HG03520 (cell line): ENCODE results near the gene MEIS2.

ENCODE experiments used
- ATAC-seq: cut with Tn5 transposase; IDR thresholded peaks from one replicate; pipeline ENCODE4 v1.9.1; 2021; ENCODE audit warnings: mild to moderate bottlenecking, moderate library complexity; ENCODE audit not compliant: unreplicated experiment

The MEIS2 gene

DNA sequence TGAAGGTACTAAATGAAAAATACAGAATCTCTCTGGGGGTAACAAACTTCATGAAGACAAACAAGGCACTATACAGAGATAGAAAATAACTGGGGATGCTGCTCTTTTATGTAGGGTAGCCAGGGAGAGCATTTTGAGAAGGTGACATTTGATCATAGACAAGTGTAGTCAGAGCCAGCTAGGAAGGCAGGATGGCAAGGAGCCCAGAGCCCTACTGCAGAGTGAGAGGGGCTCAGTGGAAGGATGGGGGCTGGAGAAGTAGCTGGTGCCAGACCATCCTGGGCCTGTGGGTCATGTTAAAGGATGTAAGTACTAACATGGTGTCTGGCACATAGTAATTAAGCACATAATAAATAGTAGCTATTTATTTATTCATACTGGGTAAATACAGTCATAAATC is 133.6 kb downstream of the MEIS2 start:
- ATAC-seq = no peak

DNA sequence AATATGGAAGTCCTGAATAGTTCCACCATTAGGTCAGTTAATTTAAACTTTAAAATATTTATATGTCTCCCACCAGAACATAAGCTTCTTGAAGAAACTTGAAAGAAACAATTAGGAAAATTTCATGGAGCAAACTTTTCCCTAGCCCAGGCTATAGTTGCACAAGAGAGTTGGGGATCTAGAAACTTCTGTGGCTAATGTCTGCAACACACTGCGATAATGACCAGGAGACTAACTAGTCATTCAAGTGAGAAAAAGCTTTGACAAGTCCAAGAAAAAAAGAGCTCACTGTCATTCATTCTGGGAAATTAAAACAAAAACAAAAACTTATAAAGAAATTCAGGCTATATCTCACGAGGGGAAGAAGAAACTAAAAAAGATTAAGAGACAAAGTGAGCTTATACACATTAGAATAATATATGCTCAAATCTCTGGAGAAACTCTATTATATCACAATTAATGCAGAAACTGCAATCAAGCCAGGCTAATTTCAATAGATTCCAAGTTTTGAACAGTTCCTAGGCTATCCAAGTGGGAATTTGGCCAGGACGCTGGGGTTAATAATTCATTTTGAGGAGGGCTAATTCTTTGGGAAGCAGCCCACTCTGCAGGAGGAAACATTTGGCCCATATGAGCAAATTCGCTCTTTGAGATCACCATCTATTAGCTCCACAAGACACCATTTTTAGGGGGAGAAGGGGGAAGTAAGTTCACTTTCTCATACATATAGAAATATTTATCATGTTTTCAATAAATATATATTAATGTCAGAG is 134.6 kb downstream of the MEIS2 start:
- no peak for ATAC-seq

DNA sequence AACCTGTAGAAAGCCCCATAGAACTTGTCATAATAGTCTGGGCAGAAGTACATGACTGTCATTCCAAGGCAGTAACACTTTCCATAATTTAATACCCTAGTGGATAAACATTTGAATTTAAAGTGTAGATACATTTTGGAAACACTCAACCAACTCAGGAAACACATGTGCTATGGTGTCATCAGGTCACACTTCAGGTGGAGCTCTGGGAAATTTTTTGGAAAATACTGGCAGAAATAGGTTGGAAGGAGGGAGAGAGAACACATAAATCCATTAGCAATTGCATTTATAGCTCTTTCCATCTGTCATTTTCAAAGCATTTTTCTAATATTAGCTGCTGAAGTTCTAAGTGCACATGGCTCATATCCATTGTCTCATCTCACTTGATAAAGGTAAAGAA is 135.7 kb downstream of the MEIS2 start:
- no peak for ATAC-seq

DNA sequence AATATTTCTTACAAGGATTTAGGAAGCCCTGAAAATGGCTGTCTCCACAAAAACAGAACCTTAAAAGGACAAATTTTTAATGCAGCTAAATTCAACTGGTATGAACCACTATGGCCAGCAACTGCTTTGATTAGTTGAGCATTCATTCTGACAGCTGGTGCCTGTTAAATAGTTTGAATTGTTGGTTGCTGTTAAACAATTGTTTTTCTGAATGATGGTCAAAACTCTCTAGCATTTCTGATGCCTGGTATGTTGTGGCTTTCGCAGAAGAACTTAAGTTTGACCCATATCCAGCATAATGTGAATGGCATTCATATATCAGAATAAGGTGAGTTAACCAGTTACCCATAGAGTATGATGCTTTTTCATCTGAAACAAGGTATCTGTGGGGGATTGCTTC is 138.4 kb downstream of the MEIS2 start:
- no peak for ATAC-seq

DNA sequence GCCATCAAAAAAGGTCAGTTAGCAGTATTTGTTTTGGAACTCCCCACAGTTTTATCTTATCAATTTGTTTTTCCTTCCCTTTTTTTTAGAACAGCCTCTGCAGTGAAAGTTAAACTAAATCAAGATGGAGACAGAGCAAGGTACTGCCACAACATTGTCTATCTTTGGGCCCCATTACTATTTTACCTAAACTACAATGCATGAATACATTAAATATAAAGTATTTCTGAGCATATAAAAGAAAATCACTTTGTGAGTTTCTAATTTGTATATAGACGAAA is 139.5 kb downstream of the MEIS2 start:
- no peak for ATAC-seq

DNA sequence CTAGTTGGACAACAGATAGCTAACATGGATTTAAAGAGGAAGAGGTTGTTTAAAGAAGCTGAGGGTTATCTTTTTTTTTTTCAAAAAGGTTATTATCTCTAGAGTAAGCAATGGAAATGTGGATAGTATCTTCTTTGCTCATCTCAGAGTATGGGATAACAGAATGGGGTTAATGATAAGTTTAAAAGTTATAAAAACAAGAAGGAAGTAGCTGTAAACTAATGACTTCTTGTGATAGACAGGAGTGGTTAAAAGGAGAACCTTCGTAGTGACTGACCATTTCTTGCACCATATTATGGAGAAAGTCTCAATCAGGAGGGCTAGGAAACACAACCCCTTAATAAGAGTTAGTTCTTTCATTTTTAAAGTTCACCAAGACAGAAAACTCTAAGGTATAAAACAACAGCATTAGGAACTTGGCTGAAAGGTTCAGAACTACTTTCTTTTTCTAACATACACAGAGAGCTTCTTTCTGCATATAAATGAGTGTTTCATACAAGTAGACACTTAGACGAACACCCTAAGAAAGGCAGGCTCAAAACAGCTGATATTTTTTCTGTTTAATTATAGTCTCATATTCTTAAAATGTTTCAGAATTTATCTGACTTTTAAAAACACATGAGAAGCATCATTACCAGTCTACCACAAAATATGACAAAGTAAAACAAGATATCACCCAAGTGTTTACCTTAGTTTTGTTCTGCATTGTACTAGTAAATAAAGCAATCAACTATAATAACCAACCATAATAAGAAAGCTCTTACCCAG is 140.0 kb downstream of the MEIS2 start:
- no peak for ATAC-seq

DNA sequence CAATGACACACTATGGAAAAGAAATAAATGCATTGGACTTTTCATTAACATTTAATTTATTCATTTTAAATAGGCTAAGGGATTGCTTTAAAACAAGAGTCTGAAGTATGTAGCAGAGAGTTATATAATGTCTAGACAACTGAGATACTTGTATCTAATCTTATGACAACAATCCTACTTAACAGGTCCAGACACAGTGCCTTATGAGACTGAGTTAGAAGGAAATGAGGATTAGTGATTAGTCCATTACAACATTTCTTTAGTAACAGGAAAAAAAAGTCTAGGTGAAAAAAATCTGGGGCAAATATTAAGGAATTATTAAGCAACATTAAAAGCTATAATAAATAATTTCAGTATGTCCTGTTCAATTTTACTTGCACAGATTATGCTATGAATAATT is 140.6 kb downstream of the MEIS2 start:
- ATAC-seq = no peak

DNA sequence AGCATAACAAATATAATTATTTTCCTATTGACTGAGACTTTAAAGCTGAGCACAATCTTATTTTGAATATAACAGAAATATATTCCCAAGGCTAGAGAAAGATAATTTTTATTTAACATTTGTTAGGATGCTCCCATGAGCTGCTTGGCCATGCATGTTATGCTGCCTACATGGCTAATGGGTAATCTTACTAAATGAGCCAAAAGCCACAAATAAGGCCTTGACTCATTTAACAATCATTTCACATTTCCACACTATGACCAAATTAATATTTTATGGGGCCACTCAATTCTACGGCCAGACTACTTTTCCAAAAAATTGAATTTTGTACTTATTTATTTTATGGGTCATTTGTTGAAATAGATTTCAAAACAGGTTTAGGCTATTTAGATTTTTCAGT is 141.7 kb downstream of the MEIS2 start:
- ATAC-seq = no peak

DNA sequence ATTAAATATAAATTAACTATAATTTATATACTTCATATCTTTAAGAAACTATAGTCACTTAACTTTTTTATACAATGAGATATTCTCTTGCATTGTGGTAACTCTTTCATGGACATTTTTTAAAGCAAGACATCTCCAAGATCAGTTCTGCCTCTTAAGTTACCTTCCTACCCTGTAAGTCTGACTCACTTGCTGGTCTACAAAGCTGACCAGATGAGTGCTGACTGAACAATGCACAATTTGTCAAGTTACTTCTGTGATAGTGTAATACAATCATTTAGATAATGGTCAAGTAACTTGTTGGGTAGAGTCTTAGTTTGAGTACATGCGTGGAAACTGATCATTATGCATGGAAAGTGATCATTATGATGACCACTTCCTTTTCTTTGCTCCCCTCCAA is 145.9 kb downstream of the MEIS2 start:
- no peak for ATAC-seq

DNA sequence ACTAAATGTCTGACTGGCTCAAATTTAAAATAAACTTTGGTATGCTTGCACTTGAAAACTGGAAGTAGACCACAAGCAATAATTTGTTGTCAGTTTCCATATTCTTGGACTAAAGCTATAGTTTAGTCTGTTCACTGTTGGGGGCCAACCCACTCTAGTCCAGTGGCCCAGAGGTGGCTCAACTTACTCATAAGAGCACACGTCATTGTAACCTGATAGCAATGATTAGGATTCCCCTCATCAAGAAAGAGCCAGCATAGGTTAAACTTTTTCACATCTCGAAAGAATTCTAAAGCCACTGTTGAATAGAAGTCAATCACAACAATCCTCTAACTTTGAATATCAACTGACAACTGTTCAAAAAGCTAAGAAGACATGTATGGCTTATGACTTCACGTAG is 147.0 kb downstream of the MEIS2 start:
- no peak for ATAC-seq

DNA sequence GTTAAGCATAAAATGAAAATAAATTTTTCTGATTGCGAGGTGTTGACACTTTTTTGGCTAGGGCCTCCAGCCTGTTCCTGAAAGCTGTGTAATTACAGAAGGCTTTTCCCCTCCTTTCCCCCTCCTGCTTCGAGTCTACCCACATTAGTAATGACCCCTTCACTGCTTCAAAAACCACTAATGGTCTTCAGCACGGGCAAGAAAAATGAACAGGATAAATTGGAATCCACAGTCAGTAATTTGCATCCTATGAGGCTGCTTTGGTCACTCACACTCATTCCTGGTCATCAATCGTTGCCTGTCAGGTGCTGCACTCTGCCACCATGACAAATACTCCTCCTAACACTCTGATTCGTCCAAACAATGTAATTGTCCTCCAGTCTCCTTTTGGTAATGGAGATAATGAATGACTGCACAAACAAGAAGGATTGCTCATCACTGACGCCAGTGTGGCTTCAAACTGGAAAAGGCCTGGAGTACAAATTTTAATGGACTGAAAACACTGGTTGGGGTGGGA is 148.6 kb downstream of the MEIS2 start:
- no peak for ATAC-seq

DNA sequence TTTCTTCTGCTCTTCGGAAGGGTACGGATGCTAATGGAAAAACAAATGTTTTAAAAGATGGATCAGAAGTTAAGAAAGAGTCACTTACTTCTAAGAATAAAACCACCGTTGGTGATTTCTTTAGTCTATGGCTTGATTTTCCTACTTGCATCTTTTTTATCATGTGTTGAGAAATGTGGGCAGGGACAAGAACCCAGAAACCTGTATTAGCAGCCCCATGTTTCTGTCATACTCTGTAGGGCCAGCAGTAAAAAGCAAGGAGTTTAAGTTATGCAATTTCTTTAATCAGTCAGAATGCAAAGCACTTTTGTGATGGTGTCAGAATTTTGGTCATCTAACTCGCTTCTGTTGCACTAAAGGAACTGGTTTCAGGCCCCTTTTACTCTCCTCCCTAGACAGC is 150.0 kb downstream of the MEIS2 start:
- no peak for ATAC-seq

DNA sequence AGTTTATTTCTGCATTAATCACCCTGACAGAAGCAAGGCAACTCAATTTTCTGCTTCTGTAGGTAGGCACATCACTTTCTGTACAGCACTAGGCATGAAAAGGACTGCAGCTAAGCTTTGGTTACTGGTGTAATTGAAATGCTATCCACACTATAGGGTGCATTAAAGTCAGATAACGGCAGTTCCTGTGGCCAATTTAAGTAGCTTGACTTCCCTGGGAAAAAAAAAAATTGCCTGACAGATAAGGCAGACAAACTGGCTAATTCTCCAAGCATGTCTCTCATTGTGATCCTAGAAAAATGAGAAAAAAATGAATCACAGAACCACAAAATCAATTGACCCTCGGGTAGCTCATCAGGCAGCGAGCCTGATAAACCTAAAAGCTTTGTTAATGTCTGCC is 151.4 kb downstream of the MEIS2 start:
- no peak for ATAC-seq

DNA sequence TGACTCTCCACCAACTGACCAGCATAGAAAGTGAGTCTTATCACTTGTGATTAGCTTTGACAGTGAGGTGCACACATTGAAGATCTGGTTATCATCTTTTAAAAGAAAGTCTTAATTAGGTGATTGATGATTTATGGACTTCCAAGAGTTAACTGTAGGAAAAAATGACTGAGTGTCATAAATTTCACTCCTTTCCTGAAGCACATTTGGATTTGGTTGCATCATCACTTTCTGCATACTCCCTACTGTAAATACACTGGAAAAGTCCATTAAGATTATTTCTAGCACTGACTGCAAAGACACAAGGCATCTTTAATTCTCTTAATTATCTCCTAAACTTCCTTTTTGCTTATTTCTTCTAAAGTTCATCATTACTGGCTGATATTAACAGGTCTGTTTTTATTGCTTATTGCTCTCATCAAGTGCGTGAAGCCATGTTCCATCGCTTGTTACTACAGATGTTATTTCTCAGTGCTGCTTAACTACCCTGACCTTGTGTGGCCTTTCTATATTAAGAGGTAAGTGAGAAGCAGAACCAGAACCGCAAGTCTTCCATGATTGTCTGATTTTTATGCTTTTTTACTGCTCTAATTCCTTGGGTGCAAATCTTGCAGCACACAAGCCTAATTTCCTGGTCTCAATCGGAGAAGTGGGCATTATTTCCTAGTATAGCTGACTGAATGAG is 153.2 kb downstream of the MEIS2 start:
- no peak for ATAC-seq

DNA sequence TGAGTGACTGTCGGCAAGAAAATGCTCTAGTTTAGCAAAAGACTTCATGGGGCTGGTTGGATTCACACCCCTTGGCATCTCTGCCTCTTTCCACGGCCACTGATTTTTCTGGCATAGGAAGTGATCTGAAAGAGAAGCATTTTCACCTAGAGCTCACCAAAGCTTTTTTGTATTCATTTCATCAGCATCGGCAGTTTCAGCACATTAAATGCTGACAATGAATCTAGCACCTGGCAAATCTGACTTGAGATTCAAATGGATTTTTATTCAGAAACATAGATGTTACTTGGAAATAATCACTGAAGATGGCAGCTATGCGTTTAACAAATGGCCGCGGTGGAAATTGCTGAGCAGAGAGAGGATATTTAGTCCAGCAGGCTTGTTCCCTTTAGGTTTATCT is 155.9 kb downstream of the MEIS2 start:
- no peak for ATAC-seq

DNA sequence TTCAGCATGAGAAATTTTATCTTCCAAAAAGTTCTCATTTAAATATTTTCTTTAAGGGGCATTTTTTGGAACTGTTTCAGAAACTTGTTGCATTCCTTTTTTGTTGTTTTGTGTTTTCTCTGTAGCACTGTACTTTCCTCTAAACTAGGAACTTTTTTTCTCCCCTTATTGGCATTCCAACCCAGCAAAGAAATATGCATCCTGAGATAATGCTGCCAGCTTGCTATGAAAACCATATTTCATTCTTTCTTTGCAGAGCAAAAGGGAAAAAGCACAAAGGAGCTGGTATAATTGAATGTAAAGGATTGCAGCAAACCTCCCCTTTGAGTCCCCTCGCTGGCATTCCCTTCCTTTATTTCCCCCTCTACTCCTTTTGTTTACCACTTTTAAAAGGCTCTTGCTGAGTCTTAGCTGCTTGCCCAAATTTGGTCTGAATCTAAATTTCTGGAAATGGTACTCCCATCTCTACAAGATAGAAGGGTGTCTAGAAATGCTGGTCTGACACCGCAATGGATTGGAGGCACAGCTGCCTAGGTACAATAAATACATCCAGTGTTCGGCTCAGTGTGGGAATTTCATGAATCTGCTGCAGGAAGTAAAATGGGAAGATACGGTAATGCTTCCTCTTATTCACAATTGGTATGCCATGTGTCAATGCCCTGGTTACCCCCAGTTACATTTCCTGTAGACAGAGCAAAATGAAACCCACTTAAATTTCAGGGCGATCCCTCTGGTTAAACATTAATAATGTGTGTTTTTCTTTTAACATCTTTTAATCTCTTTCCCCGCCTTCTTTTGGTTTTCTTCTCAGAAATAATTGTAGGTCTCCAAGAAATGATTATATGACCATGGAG is 156.6 kb downstream of the MEIS2 start:
- no peak for ATAC-seq

DNA sequence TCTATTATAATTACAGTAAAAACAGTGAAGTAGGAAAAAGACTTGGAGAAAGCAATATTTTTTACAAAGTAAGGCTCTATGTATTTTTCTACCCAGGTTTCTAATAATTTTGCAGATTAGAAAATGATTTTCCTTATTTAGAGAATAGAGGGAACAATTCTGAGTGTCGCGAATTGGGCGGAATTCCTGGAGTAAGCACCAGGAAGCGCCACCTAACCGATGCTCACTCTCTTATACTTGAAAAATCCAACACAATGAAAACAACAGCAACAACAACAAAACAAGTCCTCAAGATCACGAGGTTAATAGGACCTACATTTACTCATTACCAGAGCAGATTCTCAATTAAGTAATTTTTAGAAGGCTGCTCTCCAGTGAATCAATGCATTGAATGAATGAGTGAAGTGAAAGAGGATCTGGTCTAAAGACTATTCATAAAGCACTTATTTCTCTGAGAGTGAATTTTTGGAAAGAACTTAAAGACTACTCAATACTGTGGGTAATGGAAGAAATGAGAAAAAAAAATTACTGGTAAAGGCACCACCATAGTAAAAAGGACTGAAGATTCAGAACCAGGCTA is 158.0 kb downstream of the MEIS2 start:
- no peak for ATAC-seq

DNA sequence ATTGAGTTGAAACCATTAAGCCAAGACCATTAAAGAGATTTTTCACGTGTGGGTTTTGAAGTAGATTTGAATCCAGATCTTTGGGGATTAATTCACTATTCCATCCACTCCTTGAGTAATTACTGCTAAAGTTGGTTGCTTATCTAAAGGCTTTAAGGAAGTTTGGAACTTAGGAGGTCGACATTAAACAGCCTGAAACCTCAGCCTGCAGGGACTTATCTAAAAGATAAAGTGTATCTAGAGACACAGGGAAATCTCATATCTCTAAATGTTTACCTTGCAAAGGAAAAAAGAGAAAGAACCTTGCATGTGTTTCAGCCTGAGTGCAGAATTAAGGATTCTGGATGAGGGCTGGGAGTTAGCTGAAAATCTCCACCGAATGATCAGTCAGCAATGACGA is 158.6 kb downstream of the MEIS2 start:
- ATAC-seq = no peak

DNA sequence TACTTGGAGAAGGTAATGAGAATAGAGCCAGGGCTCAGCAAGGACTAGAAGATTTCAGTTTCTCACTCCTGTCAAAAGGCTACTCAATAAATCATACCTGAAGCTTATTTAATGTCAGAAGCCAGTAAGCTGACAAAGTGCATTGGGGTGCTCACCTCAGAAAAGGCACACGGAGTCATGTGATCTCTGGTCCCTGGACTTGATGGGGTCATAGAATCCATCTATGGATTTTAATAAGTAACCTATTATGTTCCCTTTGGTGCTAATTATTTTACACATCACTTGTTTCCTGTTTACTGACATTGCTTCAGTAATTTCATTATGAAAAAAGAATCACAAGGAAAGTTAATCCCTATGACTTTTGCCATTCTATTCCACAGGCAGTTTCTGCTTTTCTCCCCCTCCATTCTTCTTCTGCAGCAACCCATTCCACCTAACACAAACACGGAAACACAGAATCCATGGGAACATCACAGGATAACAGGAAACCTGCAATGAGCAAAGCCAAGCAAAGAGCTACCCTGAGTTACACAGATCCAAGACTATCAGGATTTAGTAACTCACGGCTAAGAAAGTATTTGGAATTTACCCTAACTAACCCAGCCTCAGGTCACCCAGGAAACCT is 159.6 kb downstream of the MEIS2 start:
- no peak for ATAC-seq

DNA sequence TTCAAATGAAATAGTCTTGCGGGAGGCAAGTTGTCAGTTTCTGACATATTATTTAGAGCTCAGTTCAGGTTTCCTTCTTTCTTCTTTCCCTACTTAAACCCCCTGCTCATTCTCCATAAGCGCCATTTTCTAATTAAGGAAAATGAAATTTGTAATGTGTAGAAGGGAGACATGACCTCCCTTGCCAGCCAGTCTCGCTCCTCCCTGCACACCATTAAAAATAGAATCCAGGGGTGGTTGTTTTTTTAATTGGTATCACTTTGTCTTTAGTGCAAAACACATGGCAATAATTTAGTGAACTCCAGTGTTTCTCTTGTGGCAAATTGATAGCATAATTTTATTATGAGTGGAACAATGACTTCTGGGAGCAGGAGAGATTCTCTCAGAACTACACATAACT is 160.1 kb downstream of the MEIS2 start:
- no peak for ATAC-seq
